IMR-90 (cell line): ENCODE data around the gene CCR3. TPM values are rescaled to one million over a fixed set of nuclear protein-coding genes. Genes with fewer than 3 reads are reported as not detected.
A peak's percentile ranks its signal among the peaks of the same experiment; 100 is the strongest.

Source experiments
- ATAC-seq: fragments of 200-7000 bp; cut with Tn5 transposase; 2 replicates; pipeline ENCODE4 v1.9.1; 2020; ENCODE audit warnings: low read depth, mild to moderate bottlenecking, moderate library complexity
- BruUV-seq: library from RNA; stranded (reverse); fragments of 400-500 nt; replicated peaks from 2 replicates; lab custom pipeline; 2021; lab: Mats Ljungman, UMichigan
- CTCF ChIA-PET: fragments of 300-600 bp; formaldehyde crosslinking; extraction: SDS; loops from one replicate; lab custom pipeline; 2021; ENCODE audit warnings: antibody characterized with exemption; lab: Yijun Ruan, JAX
- POLR2A ChIA-PET: fragments of 300-600 bp; sonication (Branson Sonifier 250); formaldehyde crosslinking; loops from one replicate; lab custom pipeline; 2022; ENCODE audit warnings: antibody characterized with exemption; ENCODE audit not compliant: unreplicated experiment; lab: Charles Lee
- DNase-seq: peaks from one replicate; pipeline ENCODE4 v3.0.0; 2013
- H2AFZ ChIP-seq: replicated peaks from 2 replicates; pipeline ENCODE3; 2013; ENCODE audit warnings: low read length, mild to moderate bottlenecking; ENCODE audit not compliant: poor library complexity
- H2AK5ac ChIP-seq: 2 replicates; pipeline ENCODE4 v1.6.1; 2013; ENCODE audit warnings: low read depth, low read length, inconsistent platforms
- H2AK9ac ChIP-seq: replicated peaks from 2 replicates; pipeline ENCODE3; 2013; ENCODE audit warnings: mild to moderate bottlenecking, low read depth, low read length, moderate library complexity; ENCODE audit not compliant: poor library complexity
- H2BK120ac ChIP-seq: 2 replicates; pipeline ENCODE4 v1.6.1; 2013; ENCODE audit warnings: low read depth, low read length, inconsistent platforms
- H2BK15ac ChIP-seq: 3 replicates; pipeline ENCODE4 v1.6.1; 2013; ENCODE audit warnings: low read depth, low read length, inconsistent platforms
- H2BK20ac ChIP-seq: 2 replicates; pipeline ENCODE4 v1.6.1; 2013; ENCODE audit warnings: low read depth, mild to moderate bottlenecking, inconsistent platforms, low read length, moderate library complexity
- H2BK5ac ChIP-seq: 2 replicates; pipeline ENCODE4 v1.6.1; 2013; ENCODE audit warnings: mild to moderate bottlenecking, low read depth, low read length, inconsistent platforms; ENCODE audit not compliant: poor library complexity, severe bottlenecking
- H3K14ac ChIP-seq: replicated peaks from 2 replicates; pipeline ENCODE4 v1.6.1; 2013; ENCODE audit warnings: low read depth, low read length, inconsistent platforms
- H3K18ac ChIP-seq: 2 replicates; pipeline ENCODE4 v1.6.1; 2013; ENCODE audit warnings: low read depth, low read length, control low read depth
- H3K23ac ChIP-seq: 2 replicates; pipeline ENCODE4 v1.6.1; 2013; ENCODE audit warnings: low read depth, low read length, inconsistent platforms
- H3K27ac ChIP-seq: 2 replicates; pipeline ENCODE4 v1.5.1; 2013; ENCODE audit warnings: mild to moderate bottlenecking, control low read depth, low read length; ENCODE audit not compliant: insufficient read depth
- H3K27me3 ChIP-seq: 2 replicates; pipeline ENCODE4 v1.6.1; 2013; ENCODE audit warnings: low read length; ENCODE audit not compliant: control insufficient read depth, insufficient read depth
- H3K36me3 ChIP-seq: 2 replicates; pipeline ENCODE4 v1.6.1; 2013; ENCODE audit warnings: low read length, mixed read lengths; ENCODE audit not compliant: control insufficient read depth, insufficient read depth
- H3K4ac ChIP-seq: 2 replicates; pipeline ENCODE4 v1.6.1; 2013; ENCODE audit warnings: low read depth, low read length, inconsistent platforms
- H3K4me1 ChIP-seq: 2 replicates; pipeline ENCODE4 v1.6.1; 2013; ENCODE audit warnings: low read length, mixed read lengths; ENCODE audit not compliant: control insufficient read depth, insufficient read depth
- H3K4me2 ChIP-seq: 2 replicates; pipeline ENCODE4 v1.6.1; 2013; ENCODE audit warnings: low read depth, mild to moderate bottlenecking, control low read depth, low read length, moderate library complexity
- H3K4me3 ChIP-seq: 2 replicates; pipeline ENCODE4 v1.5.1; 2013; ENCODE audit warnings: low read depth, mild to moderate bottlenecking, control low read depth, low read length, moderate library complexity; ENCODE audit not compliant: insufficient read depth
- H3K56ac ChIP-seq: 2 replicates; pipeline ENCODE4 v1.6.1; 2013; ENCODE audit warnings: low read length, inconsistent platforms; ENCODE audit not compliant: insufficient read depth; ENCODE audit errors: extremely low read depth
- H3K79me1 ChIP-seq, 2 experiments: 2 replicates each; pipeline ENCODE4 v1.6.1; 2013; ENCODE audit warnings: low read length in 2 of 2, inconsistent platforms in 1 of 2, low read depth in 1 of 2
- H3K9ac ChIP-seq: 2 replicates; pipeline ENCODE4 v1.6.1; 2013; ENCODE audit warnings: low read depth, low read length, control low read depth
- H3K9me1 ChIP-seq: 2 replicates; pipeline ENCODE4 v1.6.1; 2013; ENCODE audit warnings: low read length, inconsistent platforms; ENCODE audit not compliant: insufficient read depth
- H3K9me3 ChIP-seq: 2 replicates; pipeline ENCODE4 v1.6.1; 2013; ENCODE audit warnings: low read length; ENCODE audit not compliant: control insufficient read depth, insufficient read depth
- H4K20me1 ChIP-seq: 2 replicates; pipeline ENCODE4 v1.6.1; 2013; ENCODE audit warnings: low read length, inconsistent platforms; ENCODE audit not compliant: insufficient read depth
- H4K5ac ChIP-seq: 2 replicates; pipeline ENCODE4 v1.6.1; 2013; ENCODE audit warnings: mild to moderate bottlenecking, low read depth, low read length, control low read depth
- H4K8ac ChIP-seq, 2 experiments: 2 replicates each; pipeline ENCODE4 v1.6.1; 2013; ENCODE audit warnings: low read depth in 2 of 2, low read length in 2 of 2, control low read depth in 1 of 2, inconsistent platforms in 1 of 2
- H4K91ac ChIP-seq: 2 replicates; pipeline ENCODE4 v1.6.1; 2013; ENCODE audit warnings: low read depth, low read length, inconsistent platforms; ENCODE audit not compliant: insufficient read depth
- BHLHE40 ChIP-seq: fragments of 150-350 bp; IDR thresholded peaks from 2 replicates; pipeline ENCODE4 v1.6.1; 2016; ENCODE audit warnings: mild to moderate bottlenecking, low read depth, low read length
- CEBPB ChIP-seq: IDR thresholded peaks from 2 replicates; pipeline ENCODE4 v1.6.1; 2012; ENCODE audit warnings: low read depth, low read length, improper control_type of control experiment
- CHD1 ChIP-seq: IDR thresholded peaks from 2 replicates; pipeline ENCODE4 v1.6.1; 2012; ENCODE audit warnings: low read depth, low read length, improper control_type of control experiment
- FOS ChIP-seq: fragments of 150-350 bp; IDR thresholded peaks from 2 replicates; pipeline ENCODE4 v1.6.1; 2016; ENCODE audit warnings: low read depth, low read length
- MAFK ChIP-seq: IDR thresholded peaks from 2 replicates; pipeline ENCODE4 v1.6.1; 2012; ENCODE audit warnings: low read depth, low read length, improper control_type of control experiment
- MAZ ChIP-seq: IDR thresholded peaks from 2 replicates; pipeline ENCODE4 v1.6.1; 2012; ENCODE audit warnings: low read depth, mild to moderate bottlenecking, low read length, improper control_type of control experiment, moderate library complexity, borderline replicate concordance
- MXI1 ChIP-seq: IDR thresholded peaks from 2 replicates; pipeline ENCODE4 v1.6.1; 2012; ENCODE audit warnings: low read depth, mild to moderate bottlenecking, low read length, moderate library complexity, borderline replicate concordance
- NFE2L2 ChIP-seq: fragments of 150-350 bp; IDR thresholded peaks from 2 replicates; pipeline ENCODE4 v1.6.1; 2016; ENCODE audit warnings: low read depth, mild to moderate bottlenecking, low read length
- POLR2A ChIP-seq: IDR thresholded peaks from 2 replicates; pipeline ENCODE4 v1.6.1; 2012; ENCODE audit warnings: mild to moderate bottlenecking, low read depth, low read length
- RAD21 ChIP-seq: IDR thresholded peaks from 2 replicates; pipeline ENCODE4 v1.6.1; 2012; ENCODE audit warnings: low read length, improper control_type of control experiment
- RCOR1 ChIP-seq: IDR thresholded peaks from 2 replicates; pipeline ENCODE4 v1.6.1; 2012; ENCODE audit warnings: mild to moderate bottlenecking, low read length, improper control_type of control experiment; ENCODE audit not compliant: insufficient replicate concordance
- RFX5 ChIP-seq: IDR thresholded peaks from 2 replicates; pipeline ENCODE4 v1.8.0; 2012; ENCODE audit warnings: low read depth, mild to moderate bottlenecking, low read length, moderate library complexity
- SMC3 ChIP-seq: fragments of 150-350 bp; IDR thresholded peaks from 2 replicates; pipeline ENCODE4 v1.6.1; 2016; ENCODE audit warnings: low read depth, mild to moderate bottlenecking, antibody characterized with exemption, low read length, moderate library complexity
- USF2 ChIP-seq: fragments of 150-350 bp; IDR thresholded peaks from 2 replicates; pipeline ENCODE4 v1.6.1; 2017; ENCODE audit warnings: mild to moderate bottlenecking, antibody characterized with exemption, low read length, low read depth
- WGBS, 2 experiments: methylation state at CpG; one replicate each; pipeline versions ENCODE4 v1.1.5 to v1.1.7; 2013; ENCODE audit warnings: missing lambda C conversion rate in 2 of 2; ENCODE audit not compliant: insufficient read length in 1 of 2; ENCODE audit errors: extremely low coverage in 2 of 2; 5-methylcytosine and 5-hydroxymethylcytosine counted together
- dilution Hi-C: fragments of 300-500 bp; cut with HindIII; formaldehyde crosslinking; loops from one replicate; pipeline ENCODE4 v1.14.3; 2018; ENCODE audit warnings: low sequenced_read_pairs; ENCODE audit not compliant: unreplicated experiment
- in situ Hi-C: fragments of 300-500 bp; cut with MboI; formaldehyde crosslinking; loops from 3 replicates; pipeline ENCODE4 v1.14.3; 2019; ENCODE audit warnings: low sequenced_read_pairs, inconsistent platforms, mixed read lengths
- intact Hi-C: fragments of 100-400 bp; cut with micrococcal nuclease; formaldehyde crosslinking; loops from 2 replicates; pipeline ENCODE4 v1.10.0; 2022
- polyA plus RNA-seq, 3 experiments: library from polyadenylated mRNA; depleted of rRNA; stranded (reverse); fragments of >200 nt; gene quantifications; 2 replicates each; pipeline ENCODE4 v1.2.3, GENCODE V29; 2012; ENCODE audit warnings: low replicate concordance in 1 of 3
- total RNA-seq: library from RNA; depleted of rRNA; stranded (reverse); fragments of >200 nt; gene quantifications from 2 replicates; pipeline ENCODE4 v1.2.3, GENCODE V29; 2012
- TF ChIP-seq, protein P1 (sequence below): conservative IDR thresholded peaks from 2 replicates; pipeline ENCODE4 v1.5.1; 2012; ENCODE audit warnings: mild to moderate bottlenecking, low read depth, low read length, improper control_type of control experiment
- TF ChIP-seq, protein P2 (sequence below): fragments of 150-350 bp; IDR thresholded peaks from 2 replicates; pipeline ENCODE4 v1.6.1; 2016; ENCODE audit warnings: low read depth, mild to moderate bottlenecking, low read length, moderate library complexity, borderline replicate concordance

CCR3 gene
- total and polyA plus RNA-seq, 2 of the 4 experiments (the other 2 are of a cell fraction): not detected

GRCh38 chr3:46222435-46223161 is 19.7 kb upstream of the CCR3 start:
- no peak for DNase-seq
- Histone ChIP-seq H4K91ac (no peak overlapping the region), H3K56ac (0 out of 2 replicates have a peak overlapping the region, but pooled peaks have one; percentile 6), H2AK9ac (no peak overlapping the region), H2BK5ac (no peak overlapping the region), H2BK20ac (no peak overlapping the region), H3K27me3 (peaks cover 5% of the 10 kb centered on the region), H2AFZ (no peak overlapping the region), H3K4ac (no peak overlapping the region), H3K36me3 (no peaks in the 10 kb centered on the region), H3K79me1 (no peaks in the 10 kb centered on the region), H3K14ac (no peak overlapping the region), H2BK120ac (no peak overlapping the region), H3K23ac (no peak overlapping the region), H3K4me3 (no peak overlapping the region), H3K4me2 (no peak overlapping the region), H3K9me1 (no peaks in the 10 kb centered on the region), H3K9ac (no peak overlapping the region), H4K8ac (no peak overlapping the region), H4K20me1 (no peaks in the 10 kb centered on the region), H3K4me1 (no peaks in the 10 kb centered on the region), H2AK5ac (no peak overlapping the region), H3K18ac (no peak overlapping the region), H3K27ac (no peak overlapping the region), H2BK15ac (no peak overlapping the region), H3K9me3 (no peaks in the 10 kb centered on the region), H4K5ac (no peak overlapping the region)
- in situ Hi-C loops: no loop called here
- ChIA-PET CTCF (no interaction called here), POLR2A (no interaction called here)
- no TSS peak for BruUV-seq
- 100% methylated on average over 1 of the region's 7 CpGs; no CpG with 5 or more reads in 1 of the 2 experiments for WGBS, 2 experiments
- dilution Hi-C loops: no loop called here
- intact Hi-C loops: no loop called here
- no peak for ATAC-seq
- no peak for TF ChIP-seq BHLHE40
- TF ChIP-seq NFE2L2: no peak
- TF ChIP-seq RAD21: no peak
- no peak for TF ChIP-seq CEBPB
- no peak for TF ChIP-seq MAZ
- TF ChIP-seq, protein P1, sequence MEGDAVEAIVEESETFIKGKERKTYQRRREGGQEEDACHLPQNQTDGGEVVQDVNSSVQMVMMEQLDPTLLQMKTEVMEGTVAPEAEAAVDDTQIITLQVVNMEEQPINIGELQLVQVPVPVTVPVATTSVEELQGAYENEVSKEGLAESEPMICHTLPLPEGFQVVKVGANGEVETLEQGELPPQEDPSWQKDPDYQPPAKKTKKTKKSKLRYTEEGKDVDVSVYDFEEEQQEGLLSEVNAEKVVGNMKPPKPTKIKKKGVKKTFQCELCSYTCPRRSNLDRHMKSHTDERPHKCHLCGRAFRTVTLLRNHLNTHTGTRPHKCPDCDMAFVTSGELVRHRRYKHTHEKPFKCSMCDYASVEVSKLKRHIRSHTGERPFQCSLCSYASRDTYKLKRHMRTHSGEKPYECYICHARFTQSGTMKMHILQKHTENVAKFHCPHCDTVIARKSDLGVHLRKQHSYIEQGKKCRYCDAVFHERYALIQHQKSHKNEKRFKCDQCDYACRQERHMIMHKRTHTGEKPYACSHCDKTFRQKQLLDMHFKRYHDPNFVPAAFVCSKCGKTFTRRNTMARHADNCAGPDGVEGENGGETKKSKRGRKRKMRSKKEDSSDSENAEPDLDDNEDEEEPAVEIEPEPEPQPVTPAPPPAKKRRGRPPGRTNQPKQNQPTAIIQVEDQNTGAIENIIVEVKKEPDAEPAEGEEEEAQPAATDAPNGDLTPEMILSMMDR: no peak
- no peak for TF ChIP-seq POLR2A
- no peak for TF ChIP-seq RCOR1
- TF ChIP-seq MXI1: no peak
- no peak for TF ChIP-seq SMC3
- no peak for TF ChIP-seq USF2
- no peak for TF ChIP-seq RFX5
- TF ChIP-seq CHD1: no peak
- TF ChIP-seq FOS: no peak
- TF ChIP-seq MAFK: no peak
- TF ChIP-seq, protein P2, sequence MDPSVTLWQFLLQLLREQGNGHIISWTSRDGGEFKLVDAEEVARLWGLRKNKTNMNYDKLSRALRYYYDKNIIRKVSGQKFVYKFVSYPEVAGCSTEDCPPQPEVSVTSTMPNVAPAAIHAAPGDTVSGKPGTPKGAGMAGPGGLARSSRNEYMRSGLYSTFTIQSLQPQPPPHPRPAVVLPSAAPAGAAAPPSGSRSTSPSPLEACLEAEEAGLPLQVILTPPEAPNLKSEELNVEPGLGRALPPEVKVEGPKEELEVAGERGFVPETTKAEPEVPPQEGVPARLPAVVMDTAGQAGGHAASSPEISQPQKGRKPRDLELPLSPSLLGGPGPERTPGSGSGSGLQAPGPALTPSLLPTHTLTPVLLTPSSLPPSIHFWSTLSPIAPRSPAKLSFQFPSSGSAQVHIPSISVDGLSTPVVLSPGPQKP: no peak
